Keratinocyte (primary cell): ENCODE measurements around the gene RAD23A.

Experiments
- EZH2 ChIP-seq: IDR thresholded peaks from one replicate; pipeline ENCODE4 v1.6.1; 2012; ENCODE audit warnings: inconsistent platforms, mild to moderate bottlenecking, low read length, moderate library complexity
- TF ChIP-seq, protein P1 (sequence below), 3 experiments: IDR thresholded peaks in 1 of 3; conservative IDR thresholded peaks in 1 of 3; optimal IDR thresholded peaks in 1 of 3; 2 replicates in 2 of 3; 3 replicates in 1 of 3; pipeline versions ENCODE3 to v1.5.1; 2011; ENCODE audit warnings: low read length in 3 of 3, mild to moderate bottlenecking in 3 of 3, moderate library complexity in 2 of 3, control low read depth in 1 of 3, inconsistent platforms in 1 of 3; ENCODE audit not compliant: insufficient read depth in 2 of 3; ENCODE audit errors: extremely low read depth in 1 of 3

DNA sequence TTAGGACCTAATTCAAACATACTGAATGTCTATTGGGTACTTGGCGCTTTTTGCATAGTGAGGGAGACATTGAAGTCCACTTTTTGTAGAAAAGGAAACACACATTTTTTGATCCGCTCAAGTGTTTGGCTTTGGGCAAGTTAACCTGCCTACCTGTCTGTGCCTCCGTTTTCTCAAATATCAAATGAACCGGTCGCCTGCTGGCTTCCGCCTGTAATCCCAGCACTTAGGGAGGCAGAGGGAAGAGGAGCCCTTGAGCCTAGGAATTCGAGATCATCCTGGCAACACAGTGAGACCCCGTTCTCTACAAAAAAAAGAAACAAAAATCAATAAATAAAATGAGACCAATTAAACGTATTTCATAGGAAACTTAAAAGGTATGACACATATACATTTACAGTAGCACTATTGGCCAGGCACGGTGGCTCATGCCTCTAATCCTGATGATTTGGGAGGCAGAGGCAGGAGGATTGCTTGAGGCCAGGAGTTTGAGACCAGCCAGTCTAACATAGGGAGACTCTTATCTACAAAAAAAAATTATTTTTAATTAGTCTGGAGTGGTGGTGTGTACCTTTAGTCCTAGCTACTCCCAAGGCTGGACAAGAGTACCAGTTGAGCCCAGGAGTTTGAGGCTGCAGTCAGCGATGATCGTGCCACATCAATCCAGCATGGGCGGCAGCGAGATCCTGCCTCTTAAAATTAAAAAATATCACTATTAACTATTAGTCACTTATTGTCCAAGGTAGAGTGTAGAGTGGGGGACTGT, 1.3 kb downstream of the RAD23A start:
- TF ChIP-seq, protein P1, sequence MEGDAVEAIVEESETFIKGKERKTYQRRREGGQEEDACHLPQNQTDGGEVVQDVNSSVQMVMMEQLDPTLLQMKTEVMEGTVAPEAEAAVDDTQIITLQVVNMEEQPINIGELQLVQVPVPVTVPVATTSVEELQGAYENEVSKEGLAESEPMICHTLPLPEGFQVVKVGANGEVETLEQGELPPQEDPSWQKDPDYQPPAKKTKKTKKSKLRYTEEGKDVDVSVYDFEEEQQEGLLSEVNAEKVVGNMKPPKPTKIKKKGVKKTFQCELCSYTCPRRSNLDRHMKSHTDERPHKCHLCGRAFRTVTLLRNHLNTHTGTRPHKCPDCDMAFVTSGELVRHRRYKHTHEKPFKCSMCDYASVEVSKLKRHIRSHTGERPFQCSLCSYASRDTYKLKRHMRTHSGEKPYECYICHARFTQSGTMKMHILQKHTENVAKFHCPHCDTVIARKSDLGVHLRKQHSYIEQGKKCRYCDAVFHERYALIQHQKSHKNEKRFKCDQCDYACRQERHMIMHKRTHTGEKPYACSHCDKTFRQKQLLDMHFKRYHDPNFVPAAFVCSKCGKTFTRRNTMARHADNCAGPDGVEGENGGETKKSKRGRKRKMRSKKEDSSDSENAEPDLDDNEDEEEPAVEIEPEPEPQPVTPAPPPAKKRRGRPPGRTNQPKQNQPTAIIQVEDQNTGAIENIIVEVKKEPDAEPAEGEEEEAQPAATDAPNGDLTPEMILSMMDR (optimal IDR thresholded peaks at IDR 0.05 in 1 of 3, IDR thresholded peaks at IDR 0.05 in 1 of 3, conservative IDR thresholded peaks at IDR 0.05 in 1 of 3; ENCODE audit: extremely low read depth in 1 of 3, insufficient read depth in 2 of 3, low read length in 3 of 3) = no peak
- TF ChIP-seq EZH2 = no peak
